H9 (cell line): Measurements from ENCODE around the gene DOK6. TPM values are rescaled to one million over a fixed set of nuclear protein-coding genes. Genes with fewer than 3 reads are reported as not detected.

Source experiments
- DNase-seq: peaks from one replicate; pipeline ENCODE4 v3.0.0-alpha.2; 2017
- H2AFZ ChIP-seq: one replicate; pipeline ENCODE4 v1.6.1; 2013; ENCODE audit warnings: mild to moderate bottlenecking, low read length, control low read depth, moderate library complexity
- H2AK5ac ChIP-seq: 2 replicates; pipeline ENCODE4 v1.6.1; 2013; ENCODE audit warnings: low read length, control low read depth, mixed read lengths; ENCODE audit not compliant: insufficient read length
- H2BK120ac ChIP-seq: one replicate; pipeline ENCODE4 v1.6.1; 2013; ENCODE audit warnings: low read depth, mild to moderate bottlenecking, low read length, control low read depth, inconsistent platforms; ENCODE audit not compliant: poor library complexity, severe bottlenecking
- H2BK12ac ChIP-seq: 2 replicates; pipeline ENCODE4 v1.6.1; 2013; ENCODE audit warnings: low read length, control low read depth, mixed read lengths, low read depth; ENCODE audit not compliant: insufficient read length
- H2BK15ac ChIP-seq: 2 replicates; pipeline ENCODE4 v1.6.1; 2013; ENCODE audit warnings: low read depth, low read length, control low read depth
- H2BK20ac ChIP-seq: one replicate; pipeline ENCODE4 v1.6.1; 2013; ENCODE audit warnings: low read depth, mild to moderate bottlenecking, low read length, control low read depth, inconsistent platforms; ENCODE audit not compliant: poor library complexity, severe bottlenecking
- H2BK5ac ChIP-seq: 2 replicates; pipeline ENCODE4 v1.6.1; 2013; ENCODE audit warnings: low read length, control low read depth, mixed read lengths; ENCODE audit not compliant: insufficient read length
- H3K14ac ChIP-seq: 2 replicates; pipeline ENCODE4 v1.6.1; 2013; ENCODE audit warnings: low read length, control low read depth; ENCODE audit not compliant: insufficient read depth
- H3K18ac ChIP-seq: 2 replicates; pipeline ENCODE4 v1.6.1; 2013; ENCODE audit warnings: low read depth, mild to moderate bottlenecking, mixed read lengths, low read length, control low read depth; ENCODE audit not compliant: insufficient read length
- H3K23ac ChIP-seq: 2 replicates; pipeline ENCODE4 v1.6.1; 2013; ENCODE audit warnings: low read length, control low read depth, mixed read lengths, low read depth; ENCODE audit not compliant: insufficient read length
- H3K23me2 ChIP-seq: 2 replicates; pipeline ENCODE4 v1.6.1; 2013; ENCODE audit warnings: low read depth, mild to moderate bottlenecking, mixed read lengths, low read length, control low read depth; ENCODE audit not compliant: insufficient read length, poor library complexity, severe bottlenecking
- H3K27ac ChIP-seq: 2 replicates; pipeline ENCODE4 v1.5.1; 2013; ENCODE audit warnings: low read length, control low read depth, mixed read lengths, low read depth; ENCODE audit not compliant: insufficient read length
- H3K27me3 ChIP-seq: 2 replicates; pipeline ENCODE4 v1.6.1; 2013; ENCODE audit warnings: low read length, control low read depth, inconsistent platforms; ENCODE audit not compliant: insufficient read depth
- H3K4ac ChIP-seq: 2 replicates; pipeline ENCODE4 v1.6.1; 2013; ENCODE audit warnings: low read depth, mild to moderate bottlenecking, control low read depth, inconsistent platforms, low read length, moderate library complexity
- H3K4me1 ChIP-seq: 2 replicates; pipeline ENCODE4 v1.6.1; 2013; ENCODE audit warnings: low read length, control low read depth, inconsistent platforms; ENCODE audit not compliant: insufficient read depth
- H3K4me2 ChIP-seq: 2 replicates; pipeline ENCODE4 v1.6.1; 2013; ENCODE audit warnings: low read length, control low read depth, mixed read lengths; ENCODE audit not compliant: insufficient read length, insufficient read depth
- H3K56ac ChIP-seq: 2 replicates; pipeline ENCODE4 v1.6.1; 2013; ENCODE audit warnings: low read depth, mild to moderate bottlenecking, mixed read lengths, low read length, control low read depth; ENCODE audit not compliant: insufficient read length
- H3K79me1 ChIP-seq: 2 replicates; pipeline ENCODE4 v1.6.1; 2013; ENCODE audit warnings: low read depth, mild to moderate bottlenecking, moderate library complexity, low read length, control low read depth, inconsistent platforms; ENCODE audit not compliant: insufficient read depth, poor library complexity, severe bottlenecking
- H3K79me2 ChIP-seq: 2 replicates; pipeline ENCODE4 v1.6.1; 2013; ENCODE audit warnings: low read length, control low read depth, inconsistent platforms; ENCODE audit not compliant: insufficient read depth
- H3K9ac ChIP-seq: 2 replicates; pipeline ENCODE4 v1.6.1; 2013; ENCODE audit warnings: low read length, control low read depth, mixed read lengths; ENCODE audit not compliant: insufficient read length; ENCODE audit errors: extremely low read depth
- H3K9me3 ChIP-seq: one replicate; pipeline ENCODE4 v1.6.1; 2013; ENCODE audit warnings: low read depth, low read length, inconsistent platforms; ENCODE audit not compliant: control insufficient read depth
- H3T11ph ChIP-seq: one replicate; pipeline ENCODE4 v1.6.1; 2013; ENCODE audit warnings: mild to moderate bottlenecking, low read length, control low read depth, inconsistent platforms
- H4K20me1 ChIP-seq: one replicate; pipeline ENCODE4 v1.6.1; 2013; ENCODE audit not compliant: control insufficient read depth, insufficient read length, insufficient read depth
- H4K5ac ChIP-seq: 2 replicates; pipeline ENCODE4 v1.6.1; 2013; ENCODE audit warnings: low read depth, mild to moderate bottlenecking, mixed read lengths, low read length, control low read depth; ENCODE audit not compliant: insufficient read length
- H4K8ac ChIP-seq: replicated peaks from 2 replicates; pipeline ENCODE4 v1.6.1; 2013; ENCODE audit warnings: low read length, control low read depth, mixed read lengths, low read depth; ENCODE audit not compliant: insufficient read length
- H4K91ac ChIP-seq: 2 replicates; pipeline ENCODE4 v1.6.1; 2013; ENCODE audit warnings: low read depth, mild to moderate bottlenecking, moderate library complexity, mixed read lengths, low read length, control low read depth; ENCODE audit not compliant: insufficient read length
- H3K27ac Mint-ChIP-seq, 3 experiments: 2 replicates in 2 of 3; 3 replicates in 1 of 3; pipeline ENCODE4 v1.8.0; 2020 to 2021; ENCODE audit warnings: mixed read lengths in 3 of 3, mild to moderate bottlenecking in 1 of 3, moderate library complexity in 1 of 3
- H3K27me3 Mint-ChIP-seq: 2 replicates; pipeline ENCODE4 v1.8.0; 2021; ENCODE audit warnings: low read depth, mild to moderate bottlenecking, moderate library complexity, mixed read lengths
- H3K36me3 Mint-ChIP-seq, 3 experiments: 2 replicates in 2 of 3; 3 replicates in 1 of 3; pipeline ENCODE4 v1.8.0; 2020 to 2021; ENCODE audit warnings: low read depth in 3 of 3, mixed read lengths in 3 of 3; ENCODE audit not compliant: insufficient read depth in 1 of 3
- H3K4me1 Mint-ChIP-seq, 2 experiments: 2 replicates each; pipeline ENCODE4 v1.8.0; 2020; ENCODE audit warnings: mixed read lengths in 2 of 2
- H3K4me3 Mint-ChIP-seq, 2 experiments: 2 replicates in 1 of 2; 3 replicates in 1 of 2; pipeline ENCODE4 v1.8.0; 2020 to 2021; ENCODE audit warnings: mild to moderate bottlenecking in 2 of 2, mixed read lengths in 2 of 2, moderate library complexity in 1 of 2
- H3K9me3 Mint-ChIP-seq, 2 experiments: 2 replicates in 1 of 2; 3 replicates in 1 of 2; pipeline ENCODE4 v1.8.0; 2020; ENCODE audit warnings: mild to moderate bottlenecking in 2 of 2, mixed read lengths in 2 of 2, moderate library complexity in 1 of 2
- CTCF ChIP-seq: fragments of 200-600 bp; sonication (generic); conservative IDR thresholded peaks from 3 replicates; pipeline ENCODE4 v1.8.0; 2021; ENCODE audit warnings: antibody characterized with exemption, mild to moderate bottlenecking
- total RNA-seq: library from RNA; stranded (reverse); gene quantifications from 2 replicates; pipeline ENCODE4 v1.2.1, GENCODE V29; 2021

Gene DOK6
- total RNA-seq, 1 experiment from 2014 or later, result 0.20 TPM

DNA sequence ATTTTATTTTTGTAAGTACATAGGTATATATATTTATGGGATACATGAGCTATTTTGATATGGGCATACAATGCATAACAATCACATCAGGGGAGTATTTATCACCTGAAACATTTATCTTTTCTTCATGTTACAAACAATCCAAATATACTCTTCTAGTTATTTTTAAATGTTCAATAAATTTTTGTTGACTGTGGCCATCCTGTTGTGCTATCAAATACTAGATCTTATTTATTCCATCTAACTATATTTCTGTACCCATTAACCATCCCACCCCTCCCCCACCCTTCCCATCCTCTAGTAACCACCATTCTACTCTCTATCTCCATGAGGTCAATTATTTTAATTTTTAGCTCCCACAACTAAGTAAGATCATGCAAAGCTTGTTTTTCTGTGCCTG, 390.0 kb downstream of the DOK6 start:
- Histone ChIP-seq H4K5ac (no peak overlapping the region), H2BK15ac (no peak overlapping the region), H3K27me3 (no peaks in the 10 kb centered on the region), H3K18ac (no peak overlapping the region), H3K56ac (no peak overlapping the region), H3K4me2 (no peak overlapping the region), H3K9me3 (no peaks in the 10 kb centered on the region), H3K4me1 (no peaks in the 10 kb centered on the region), H2BK20ac (no peak overlapping the region), H3T11ph (no peak overlapping the region), H4K91ac (no peak overlapping the region), H4K20me1 (no peaks in the 10 kb centered on the region), H2AK5ac (no peak overlapping the region), H3K23ac (no peak overlapping the region), H3K23me2 (no peaks in the 10 kb centered on the region), H3K79me1 (no peaks in the 10 kb centered on the region), H3K4ac (no peak overlapping the region), H3K27ac (no peak overlapping the region), H4K8ac (no peak overlapping the region), H3K14ac (no peak overlapping the region), H2BK12ac (no peak overlapping the region), H2BK5ac (no peak overlapping the region), H3K79me2 (no peaks in the 10 kb centered on the region), H3K9ac (no peak overlapping the region), H2BK120ac (no peak overlapping the region), H2AFZ (no peak overlapping the region)
- Mint-ChIP-seq H3K4me1 (peaks cover 0 to 8% of the 10 kb centered on the region in 2 experiments; a peak in 2 of 4 replicates), H3K27ac (no peak overlapping the region), H3K4me3 (no peak overlapping the region), H3K9me3 (no peaks in the 10 kb centered on the region), H3K36me3 (no peaks in the 10 kb centered on the region), H3K27me3 (no peaks in the 10 kb centered on the region)
- no peak for DNase-seq
- TF ChIP-seq CTCF, result no peak
